ENCODE data around the gene TRAPPC12.

GRCh38 chr2:3424171-3424795, 44.8 kb downstream of the TRAPPC12 start:
- no peak for TF ChIP-seq GATA2 (IDR thresholded peaks at IDR 0.05; ENCODE audit: low read depth, low read length)
- TF ChIP-seq GATA3 (IDR thresholded peaks at IDR 0.05; ENCODE audit: low read depth, low read length), result no peak

Data from SH-SY5Y (cell line).